A673 (cell line): ENCODE data around the gene STPG4.

Experiments
- EZH2 ChIP-seq: fragments of 200-600 bp; sonication (generic); IDR thresholded peaks from 2 replicates; pipeline ENCODE4 v1.6.1; 2017; ENCODE audit warnings: borderline replicate concordance, low read depth, mild to moderate bottlenecking, mixed read lengths, antibody characterized with exemption, low read length; ENCODE audit not compliant: poor library complexity, severe bottlenecking
- TF ChIP-seq, protein P1 (sequence below): fragments of 300-800, 200-600 bp; sonication (generic); conservative IDR thresholded peaks from 2 replicates; pipeline ENCODE4 v1.5.1; 2017; ENCODE audit warnings: low read depth, mild to moderate bottlenecking, antibody characterized with exemption, low read length, moderate library complexity, mixed read lengths

DNA sequence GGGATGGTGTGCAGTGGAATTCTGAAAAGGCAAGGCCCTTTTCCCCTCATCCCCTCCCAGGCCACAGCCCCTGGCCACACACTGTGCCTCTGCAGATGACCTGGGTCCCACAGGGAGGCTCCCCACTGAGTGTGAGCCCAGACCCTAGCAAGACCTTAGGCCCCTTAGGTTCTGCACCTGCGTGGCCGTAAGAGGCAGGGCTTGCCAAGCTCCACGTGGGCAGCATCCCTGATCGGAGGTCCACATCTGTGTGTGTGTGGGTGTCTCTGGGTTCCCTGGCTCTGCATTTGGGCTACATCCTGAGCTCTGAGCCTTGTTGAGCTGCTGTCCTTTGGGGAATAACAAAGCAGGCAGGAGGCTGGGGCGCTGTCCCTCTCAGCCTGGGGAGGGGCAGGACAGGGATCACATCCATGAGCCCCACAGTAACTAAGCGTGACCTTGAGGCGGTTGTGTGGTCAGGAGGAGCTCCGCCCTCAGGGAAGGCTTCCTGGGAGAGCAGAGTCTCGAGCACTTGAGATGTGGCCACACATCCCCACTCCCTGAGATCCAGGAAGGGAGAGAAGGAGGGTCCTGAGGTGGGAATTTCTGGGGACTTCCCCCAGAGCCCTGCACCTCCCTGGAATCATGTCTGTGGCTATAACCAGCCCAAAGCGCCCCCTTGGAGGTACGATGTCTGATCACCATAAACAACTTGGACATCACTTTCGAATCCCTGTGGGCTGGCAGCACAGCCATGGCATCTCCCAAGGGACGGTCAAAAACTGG, 84.8 kb downstream of the STPG4 start:
- TF ChIP-seq, protein P1, sequence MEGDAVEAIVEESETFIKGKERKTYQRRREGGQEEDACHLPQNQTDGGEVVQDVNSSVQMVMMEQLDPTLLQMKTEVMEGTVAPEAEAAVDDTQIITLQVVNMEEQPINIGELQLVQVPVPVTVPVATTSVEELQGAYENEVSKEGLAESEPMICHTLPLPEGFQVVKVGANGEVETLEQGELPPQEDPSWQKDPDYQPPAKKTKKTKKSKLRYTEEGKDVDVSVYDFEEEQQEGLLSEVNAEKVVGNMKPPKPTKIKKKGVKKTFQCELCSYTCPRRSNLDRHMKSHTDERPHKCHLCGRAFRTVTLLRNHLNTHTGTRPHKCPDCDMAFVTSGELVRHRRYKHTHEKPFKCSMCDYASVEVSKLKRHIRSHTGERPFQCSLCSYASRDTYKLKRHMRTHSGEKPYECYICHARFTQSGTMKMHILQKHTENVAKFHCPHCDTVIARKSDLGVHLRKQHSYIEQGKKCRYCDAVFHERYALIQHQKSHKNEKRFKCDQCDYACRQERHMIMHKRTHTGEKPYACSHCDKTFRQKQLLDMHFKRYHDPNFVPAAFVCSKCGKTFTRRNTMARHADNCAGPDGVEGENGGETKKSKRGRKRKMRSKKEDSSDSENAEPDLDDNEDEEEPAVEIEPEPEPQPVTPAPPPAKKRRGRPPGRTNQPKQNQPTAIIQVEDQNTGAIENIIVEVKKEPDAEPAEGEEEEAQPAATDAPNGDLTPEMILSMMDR = no peak
- no peak for TF ChIP-seq EZH2
